OCI-LY3 (cell line): Measurements from ENCODE around the gene SRGN.
A peak's percentile ranks its signal among the peaks of the same experiment; 100 is the strongest.

ENCODE experiments used
- H2AFZ ChIP-seq: fragments of 200-600, 300-600 bp; shearing (Covaris generic); 2 replicates; pipeline ENCODE4 v1.6.0; 2014; ENCODE audit warnings: antibody characterized with exemption, low read depth, low read length
- H3K27ac ChIP-seq: fragments of 200-600, 300-600 bp; sonication (generic); 2 replicates; pipeline ENCODE4 v1.5.1; 2014; ENCODE audit warnings: mild to moderate bottlenecking, low read length, moderate library complexity, mixed read lengths
- H3K27me3 ChIP-seq: fragments of 200-600, 300-600 bp; sonication (generic); 2 replicates; pipeline ENCODE4 v1.6.1; 2014; ENCODE audit warnings: low read depth, low read length, mixed read lengths
- H3K36me3 ChIP-seq: fragments of 200-600, 300-600 bp; sonication (generic); replicated peaks from 2 replicates; pipeline ENCODE3; 2014; ENCODE audit warnings: low read depth, low read length, mixed read lengths
- H3K4me1 ChIP-seq: fragments of 300-600, 200-600 bp; sonication (generic); 2 replicates; pipeline ENCODE4 v1.6.1; 2014; ENCODE audit warnings: low read length, mixed read lengths
- H3K4me2 ChIP-seq: fragments of 200-600, 300-600 bp; sonication (generic); 2 replicates; pipeline ENCODE4 v1.6.1; 2014; ENCODE audit warnings: low read length, mixed read lengths
- H3K4me3 ChIP-seq: fragments of 300-600, 200-600 bp; sonication (generic); 2 replicates; pipeline ENCODE4 v1.5.1; 2014; ENCODE audit warnings: antibody characterized with exemption, mild to moderate bottlenecking, low read length, moderate library complexity
- H3K79me2 ChIP-seq: fragments of 300-600, 200-600 bp; shearing (Covaris generic); 2 replicates; pipeline ENCODE4 v1.6.1; 2014; ENCODE audit warnings: mild to moderate bottlenecking, low read length, mixed read lengths
- H3K9ac ChIP-seq: fragments of 300-600, 200-600 bp; shearing (Covaris generic); 2 replicates; pipeline ENCODE4 v1.6.0; 2014; ENCODE audit warnings: mild to moderate bottlenecking, low read length, moderate library complexity
- H3K9me3 ChIP-seq: fragments of 200-600, 300-600 bp; shearing (Covaris generic); 2 replicates; pipeline ENCODE4 v1.6.1; 2014; ENCODE audit warnings: low read length, mixed read lengths; ENCODE audit not compliant: insufficient read depth
- H4K20me1 ChIP-seq: fragments of 200-600, 300-600 bp; sonication (generic); 2 replicates; pipeline ENCODE4 v1.6.1; 2016; ENCODE audit warnings: low read length, mixed read lengths; ENCODE audit not compliant: insufficient read depth
- EZH2phosphoT487 ChIP-seq: fragments of 200-600 bp; shearing (Covaris generic); IDR thresholded peaks from 2 replicates; pipeline ENCODE4 v1.6.1; 2018; ENCODE audit warnings: antibody characterized with exemption, mixed run types, low read depth
- TF ChIP-seq, protein P1 (sequence below): fragments of 200-600, 300-600 bp; sonication (generic); IDR thresholded peaks from 2 replicates; pipeline ENCODE4 v1.5.1; 2014; ENCODE audit warnings: antibody characterized with exemption, low read length, low read depth

Gene SRGN

DNA sequence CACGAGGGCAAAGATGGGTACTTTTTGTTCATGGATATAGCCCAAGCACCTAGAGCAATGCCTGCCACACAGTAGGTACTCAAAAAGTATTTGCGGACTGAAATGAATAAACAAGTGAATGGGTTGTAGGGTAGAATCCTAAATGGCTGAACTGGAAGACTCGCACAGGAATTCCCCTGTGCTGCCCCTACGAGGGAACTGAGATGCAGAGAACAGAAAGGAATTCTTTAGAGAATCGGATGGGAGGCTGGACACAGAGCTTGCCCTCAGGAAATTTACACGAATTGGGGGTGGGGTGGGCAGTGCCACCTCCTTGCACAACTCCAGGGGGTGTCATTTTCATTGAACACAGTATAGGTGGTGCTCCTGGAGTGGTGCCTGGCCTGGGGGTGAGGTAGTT lies 35.2 kb upstream of the SRGN start:
- Histone ChIP-seq H2AFZ (no peak overlapping the region), H3K9me3 (no peaks in the 10 kb centered on the region), H3K27me3 (no peaks in the 10 kb centered on the region), H3K4me1 (peaks cover 78% of the 10 kb centered on the region), H3K36me3 (no peaks in the 10 kb centered on the region), H4K20me1 (no peaks in the 10 kb centered on the region), H3K4me2 (peak overlapping the region; percentile 56), H3K4me3 (no peak overlapping the region), H3K27ac (peak overlapping the region; percentile 75), H3K79me2 (no peaks in the 10 kb centered on the region), H3K9ac (no peak overlapping the region)
- no peak for TF ChIP-seq EZH2phosphoT487
- TF ChIP-seq, protein P1, sequence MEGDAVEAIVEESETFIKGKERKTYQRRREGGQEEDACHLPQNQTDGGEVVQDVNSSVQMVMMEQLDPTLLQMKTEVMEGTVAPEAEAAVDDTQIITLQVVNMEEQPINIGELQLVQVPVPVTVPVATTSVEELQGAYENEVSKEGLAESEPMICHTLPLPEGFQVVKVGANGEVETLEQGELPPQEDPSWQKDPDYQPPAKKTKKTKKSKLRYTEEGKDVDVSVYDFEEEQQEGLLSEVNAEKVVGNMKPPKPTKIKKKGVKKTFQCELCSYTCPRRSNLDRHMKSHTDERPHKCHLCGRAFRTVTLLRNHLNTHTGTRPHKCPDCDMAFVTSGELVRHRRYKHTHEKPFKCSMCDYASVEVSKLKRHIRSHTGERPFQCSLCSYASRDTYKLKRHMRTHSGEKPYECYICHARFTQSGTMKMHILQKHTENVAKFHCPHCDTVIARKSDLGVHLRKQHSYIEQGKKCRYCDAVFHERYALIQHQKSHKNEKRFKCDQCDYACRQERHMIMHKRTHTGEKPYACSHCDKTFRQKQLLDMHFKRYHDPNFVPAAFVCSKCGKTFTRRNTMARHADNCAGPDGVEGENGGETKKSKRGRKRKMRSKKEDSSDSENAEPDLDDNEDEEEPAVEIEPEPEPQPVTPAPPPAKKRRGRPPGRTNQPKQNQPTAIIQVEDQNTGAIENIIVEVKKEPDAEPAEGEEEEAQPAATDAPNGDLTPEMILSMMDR, result no peak

DNA sequence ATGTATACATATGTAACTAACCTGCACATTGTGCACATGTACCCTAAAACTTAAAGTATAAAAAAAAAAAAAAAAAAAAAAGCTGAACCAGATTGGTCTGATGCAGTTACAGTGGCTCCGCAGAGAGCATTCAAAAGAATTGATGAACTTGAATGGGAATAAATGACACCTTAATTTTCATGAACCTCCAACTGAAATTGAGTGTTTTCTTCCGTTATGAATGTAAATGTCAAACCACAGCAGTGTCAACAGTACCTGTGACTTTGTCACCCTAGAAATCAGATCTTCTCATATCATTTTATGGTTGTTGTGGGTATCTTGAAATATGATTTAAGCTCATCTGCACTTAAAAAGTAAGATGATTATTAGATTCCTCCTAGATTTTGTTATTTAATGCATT lies 32.7 kb upstream of the SRGN start:
- no peak for TF ChIP-seq EZH2phosphoT487
- TF ChIP-seq, protein P1, result no peak
- no peaks in the 10 kb centered on the region for H3K9me3 ChIP-seq
- H3K79me2 ChIP-seq, result no peaks in the 10 kb centered on the region
- no peaks in the 10 kb centered on the region for H3K27me3 ChIP-seq
- no peaks in the 10 kb centered on the region for H3K36me3 ChIP-seq
- H3K4me3 ChIP-seq, result no peak overlapping the region
- H4K20me1 ChIP-seq, result no peaks in the 10 kb centered on the region
- no peak overlapping the region for H3K27ac ChIP-seq
- H3K4me2 ChIP-seq, result no peak overlapping the region
- no peak overlapping the region for H2AFZ ChIP-seq
- no peak overlapping the region for H3K9ac ChIP-seq
- H3K4me1 ChIP-seq, result peaks cover 60% of the 10 kb centered on the region

DNA sequence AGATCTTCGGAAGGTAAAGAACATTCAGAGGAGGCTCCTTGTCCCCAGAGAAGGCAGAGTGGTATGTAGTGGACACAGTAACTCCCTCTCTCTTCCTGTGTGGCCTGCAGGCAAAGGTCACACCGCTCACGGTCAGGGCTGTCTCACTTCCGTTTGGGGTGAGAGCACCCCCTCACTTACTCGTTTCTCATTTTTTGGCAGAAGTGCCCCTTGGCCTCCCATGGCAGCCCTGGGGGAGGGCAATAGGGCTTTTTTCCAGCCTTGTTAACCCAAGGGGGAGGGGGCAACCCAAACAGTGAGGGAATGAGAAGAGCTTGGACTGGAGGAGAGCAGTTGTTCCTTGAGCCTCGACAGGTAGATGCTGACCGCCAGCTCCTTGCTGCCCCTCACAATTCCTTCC lies 31.8 kb upstream of the SRGN start:
- Histone ChIP-seq H3K27me3 (no peaks in the 10 kb centered on the region), H3K9me3 (no peaks in the 10 kb centered on the region), H3K27ac (no peak overlapping the region), H4K20me1 (no peaks in the 10 kb centered on the region), H3K4me3 (no peak overlapping the region), H3K4me1 (peaks cover 58% of the 10 kb centered on the region), H2AFZ (no peak overlapping the region), H3K4me2 (peak overlapping the region; percentile 37), H3K9ac (no peak overlapping the region), H3K79me2 (no peaks in the 10 kb centered on the region), H3K36me3 (no peaks in the 10 kb centered on the region)
- no peak for TF ChIP-seq EZH2phosphoT487
- TF ChIP-seq, protein P1, result no peak

DNA sequence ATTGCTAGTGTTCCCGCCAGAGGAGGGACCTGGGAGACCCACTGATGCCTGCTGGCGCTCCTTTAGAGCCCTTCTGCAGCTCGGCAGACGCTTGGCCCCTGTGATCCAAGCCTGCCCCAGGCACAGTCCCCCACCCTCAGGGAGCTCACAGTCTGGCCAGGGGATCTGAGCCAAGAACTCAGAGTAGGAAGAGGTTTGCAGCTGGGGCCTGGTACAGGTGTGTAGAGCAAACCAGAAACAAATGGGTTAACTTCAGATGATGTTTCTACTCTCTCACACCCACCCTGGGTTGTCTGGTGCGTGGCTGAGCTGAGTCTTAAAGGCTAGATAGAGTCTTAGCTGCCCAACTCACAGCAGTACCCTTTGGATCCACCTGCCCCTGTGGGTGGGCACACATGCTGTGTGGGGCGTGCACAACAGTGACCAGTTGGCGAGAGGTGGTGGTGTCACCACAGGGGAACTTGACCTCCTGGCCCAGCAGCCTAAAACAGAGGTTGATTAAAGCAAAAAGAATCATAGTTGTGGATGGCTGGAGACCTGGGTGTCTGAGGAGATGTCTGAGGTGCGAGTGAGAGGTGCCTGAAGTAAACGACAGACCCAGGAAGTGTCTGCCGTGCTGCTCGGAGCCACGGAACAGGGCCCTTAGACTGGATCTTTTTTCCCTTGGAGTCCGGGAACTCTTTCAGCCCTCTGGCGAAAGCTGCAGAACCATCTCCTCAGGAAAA lies 31.2 kb upstream of the SRGN start:
- Histone ChIP-seq H2AFZ (0 out of 2 replicates have a peak overlapping the region, but pooled peaks have one; percentile 67), H3K4me2 (peak overlapping the region; percentile 37; the same call in 1 of the 2 replicates), H3K27me3 (no peaks in the 10 kb centered on the region)

More for the DNA sequence above, 31.2 kb upstream of the SRGN start:
- H3K9ac ChIP-seq, result no peak overlapping the region
- no peaks in the 10 kb centered on the region for H4K20me1 ChIP-seq
- no peak overlapping the region for H3K4me3 ChIP-seq
- H3K4me1 ChIP-seq, result peaks cover 58% of the 10 kb centered on the region
- no peaks in the 10 kb centered on the region for H3K9me3 ChIP-seq
- TF ChIP-seq EZH2phosphoT487, result no peak
- H3K79me2 ChIP-seq, result no peaks in the 10 kb centered on the region
- H3K36me3 ChIP-seq, result no peaks in the 10 kb centered on the region
- no peak overlapping the region for H3K27ac ChIP-seq
